HCT116 (cell line): ENCODE data around the gene SLC1A6. TPM values are rescaled to one million over a fixed set of nuclear protein-coding genes. Genes with fewer than 3 reads are reported as not detected.
"Not testable (repeated sequence)": the region's sequence is repeated elsewhere in the genome, so short reads cannot be mapped to it uniquely, and the experiment has no call there.

Experiments
- ATAC-seq: fragments of 200-7000 bp; cut with Tn5 transposase; 2 replicates; pipeline ENCODE4 v1.9.1; 2020; ENCODE audit warnings: mild to moderate bottlenecking, moderate library complexity
- BruUV-seq: library from RNA; stranded (reverse); fragments of 400-500 nt; replicated peaks from 2 replicates; lab custom pipeline; 2021; lab: Mats Ljungman, UMichigan
- CTCF ChIA-PET: fragments of 300-600 bp; sonication (Branson Sonifier 250); formaldehyde crosslinking; loops from one replicate; lab custom pipeline; 2021; ENCODE audit warnings: antibody characterized with exemption; lab: Charles Lee
- POLR2A ChIA-PET: fragments of 300-600, 350-600 bp; sonication (Branson Sonifier 250); formaldehyde crosslinking; loops from one replicate; lab custom pipeline; 2021; ENCODE audit warnings: antibody characterized with exemption; lab: Charles Lee
- RAD21 ChIA-PET, 2 experiments: fragments of 300-600 bp; sonication (Branson Sonifier 250); formaldehyde crosslinking; loops; one replicate each; lab custom pipeline; 2023; ENCODE audit warnings: low total read pairs in 2 of 2; ENCODE audit not compliant: uncharacterized antibody in 2 of 2, unreplicated experiment in 2 of 2, low non-redundant PET in 1 of 2; lab: Charles Lee
- DNase-seq: peaks from one replicate; pipeline ENCODE4 v3.0.0-alpha.2; 2010; ENCODE audit warnings: low read depth, low spot score
- H2AFZ ChIP-seq: fragments of 200-600 bp; shearing (Covaris generic), sonication (generic); 2 replicates; pipeline ENCODE4 v1.6.1; 2017; ENCODE audit warnings: low read depth, mixed run types, mixed read lengths, antibody characterized with exemption, low read length; ENCODE audit not compliant: poor library complexity, severe bottlenecking
- H3K27ac ChIP-seq: 2 replicates; pipeline ENCODE4 v1.5.1; 2012; ENCODE audit warnings: low read depth, low read length
- H3K27me3 ChIP-seq: fragments of 200-600 bp; sonication (generic); 2 replicates; pipeline ENCODE4 v1.6.1; 2016; ENCODE audit warnings: mixed run types, low read length, mixed read lengths; ENCODE audit not compliant: insufficient read depth
- H3K36me3 ChIP-seq, 2 experiments: fragments of 200-500 bp in 1 of 2; fragments of 200-600 bp in 1 of 2; sonication (Bioruptor generic) in 1 of 2; sonication (generic) in 1 of 2; 2 replicates each; pipeline versions ENCODE4 v1.5.1 to v1.6.1; 2014 to 2016; ENCODE audit warnings: low read length in 2 of 2, inconsistent platforms in 1 of 2, mixed read lengths in 1 of 2, mixed run types in 1 of 2; ENCODE audit not compliant: insufficient read depth in 2 of 2, control insufficient read depth in 1 of 2
- H3K4me1 ChIP-seq, 2 experiments: fragments of 200-600 bp in 1 of 2; sonication (generic) in 1 of 2; 2 replicates each; pipeline versions ENCODE4 v1.5.1 to v1.6.1; 2012 to 2017; ENCODE audit warnings: low read length in 2 of 2, inconsistent platforms in 1 of 2, mild to moderate bottlenecking in 1 of 2, mixed read lengths in 1 of 2, mixed run types in 1 of 2, moderate library complexity in 1 of 2; ENCODE audit not compliant: insufficient read depth in 2 of 2, control insufficient read depth in 1 of 2
- H3K4me2 ChIP-seq: fragments of 200-600 bp; sonication (generic); 2 replicates; pipeline ENCODE4 v1.6.1; 2017; ENCODE audit warnings: mixed run types, low read length, mixed read lengths
- H3K4me3 ChIP-seq, 2 experiments: fragments of 200-600 bp in 1 of 2; sonication (generic) in 1 of 2; replicated peaks in 1 of 2; 2 replicates each; pipeline ENCODE4 v1.5.1; 2011 to 2016; ENCODE audit warnings: low read length in 2 of 2, control low read depth in 1 of 2, low read depth in 1 of 2, mild to moderate bottlenecking in 1 of 2, mixed read lengths in 1 of 2, mixed run types in 1 of 2
- H3K79me2 ChIP-seq: fragments of 200-600 bp; sonication (generic); 2 replicates; pipeline ENCODE4 v1.6.1; 2017; ENCODE audit warnings: mild to moderate bottlenecking, mixed run types, low read length, moderate library complexity, mixed read lengths; ENCODE audit not compliant: insufficient read depth
- H3K9ac ChIP-seq: fragments of 200-600 bp; sonication (generic); 2 replicates; pipeline ENCODE4 v1.6.1; 2016; ENCODE audit warnings: low read length, mixed read lengths
- H3K9me2 ChIP-seq: fragments of 200-600 bp; sonication (generic), shearing (Covaris generic); 2 replicates; pipeline ENCODE4 v1.6.1; 2017; ENCODE audit warnings: mixed run types, mild to moderate bottlenecking, moderate library complexity; ENCODE audit not compliant: insufficient read depth
- H3K9me3 ChIP-seq, 2 experiments: fragments of 200-500 bp in 1 of 2; fragments of 200-600 bp in 1 of 2; sonication (Bioruptor generic) in 1 of 2; sonication (generic) in 1 of 2; 2 replicates each; pipeline ENCODE4 v1.6.1; 2014 to 2017; ENCODE audit warnings: low read length in 2 of 2, mixed read lengths in 2 of 2, inconsistent platforms in 1 of 2, low read depth in 1 of 2, mild to moderate bottlenecking in 1 of 2, mixed run types in 1 of 2, moderate library complexity in 1 of 2; ENCODE audit not compliant: control insufficient read depth in 1 of 2, insufficient read depth in 1 of 2
- H4K20me1 ChIP-seq: fragments of 200-600 bp; sonication (generic), shearing (Covaris generic); 2 replicates; pipeline ENCODE4 v1.6.1; 2017; ENCODE audit warnings: mixed run types, mild to moderate bottlenecking, moderate library complexity; ENCODE audit not compliant: insufficient read depth
- EGR1 ChIP-seq: IDR thresholded peaks from 2 replicates; pipeline ENCODE4 v1.6.1; 2012; ENCODE audit warnings: low read depth
- ELF1 ChIP-seq: IDR thresholded peaks from 2 replicates; pipeline ENCODE4 v1.6.1; 2012; ENCODE audit warnings: low read depth, borderline replicate concordance
- EZH2phosphoT487 ChIP-seq: fragments of 200-600 bp; IDR thresholded peaks from 2 replicates; pipeline ENCODE4 v1.6.1; 2018; ENCODE audit warnings: antibody characterized with exemption, borderline replicate concordance
- JUND ChIP-seq: IDR thresholded peaks from 2 replicates; pipeline ENCODE4 v1.6.1; 2012
- POLR2AphosphoS5 ChIP-seq: IDR thresholded peaks from 2 replicates; pipeline ENCODE4 v1.6.1; 2011; ENCODE audit warnings: mild to moderate bottlenecking, low read depth, low read length, moderate library complexity
- ZNF274 ChIP-seq: fragments of 200-500 bp; sonication (Bioruptor generic); IDR thresholded peaks from 2 replicates; pipeline ENCODE4 v1.6.1; 2014; ENCODE audit warnings: mild to moderate bottlenecking, low read depth, low read length, inconsistent platforms
- intact Hi-C: fragments of 100-400 bp; cut with micrococcal nuclease; formaldehyde crosslinking; loops from 2 replicates; pipeline ENCODE4 v1.10.0; 2022
- total RNA-seq: library from RNA; stranded (reverse); gene quantifications from one replicate; pipeline ENCODE4 v1.2.1, GENCODE V29; 2021; ENCODE audit not compliant: unreplicated experiment
- TF ChIP-seq, protein P1 (sequence below), 3 experiments: fragments of 200-600 bp in 1 of 3; sonication (generic) in 1 of 3; IDR thresholded peaks in 2 of 3; conservative IDR thresholded peaks in 1 of 3; 2 replicates each; pipeline ENCODE4 v1.5.1; 2012 to 2017; ENCODE audit warnings: low read depth in 2 of 3, low read length in 2 of 3, antibody characterized with exemption in 1 of 3, borderline replicate concordance in 1 of 3, control low read depth in 1 of 3, mild to moderate bottlenecking in 1 of 3, mixed read lengths in 1 of 3, mixed run types in 1 of 3, moderate library complexity in 1 of 3; ENCODE audit not compliant: insufficient read depth in 1 of 3
- TF ChIP-seq, protein P2 (sequence below): IDR thresholded peaks from 2 replicates; pipeline ENCODE4 v1.6.1; 2012; ENCODE audit warnings: low read depth
- TF ChIP-seq, protein P3 (sequence below): IDR thresholded peaks from 2 replicates; pipeline ENCODE4 v1.6.1; 2011; ENCODE audit warnings: mild to moderate bottlenecking, low read length, moderate library complexity; ENCODE audit not compliant: insufficient replicate concordance; ENCODE audit errors: extremely low read depth

SLC1A6 gene
- total RNA-seq, 1 experiment from 2014 or later: not detected

DNA sequence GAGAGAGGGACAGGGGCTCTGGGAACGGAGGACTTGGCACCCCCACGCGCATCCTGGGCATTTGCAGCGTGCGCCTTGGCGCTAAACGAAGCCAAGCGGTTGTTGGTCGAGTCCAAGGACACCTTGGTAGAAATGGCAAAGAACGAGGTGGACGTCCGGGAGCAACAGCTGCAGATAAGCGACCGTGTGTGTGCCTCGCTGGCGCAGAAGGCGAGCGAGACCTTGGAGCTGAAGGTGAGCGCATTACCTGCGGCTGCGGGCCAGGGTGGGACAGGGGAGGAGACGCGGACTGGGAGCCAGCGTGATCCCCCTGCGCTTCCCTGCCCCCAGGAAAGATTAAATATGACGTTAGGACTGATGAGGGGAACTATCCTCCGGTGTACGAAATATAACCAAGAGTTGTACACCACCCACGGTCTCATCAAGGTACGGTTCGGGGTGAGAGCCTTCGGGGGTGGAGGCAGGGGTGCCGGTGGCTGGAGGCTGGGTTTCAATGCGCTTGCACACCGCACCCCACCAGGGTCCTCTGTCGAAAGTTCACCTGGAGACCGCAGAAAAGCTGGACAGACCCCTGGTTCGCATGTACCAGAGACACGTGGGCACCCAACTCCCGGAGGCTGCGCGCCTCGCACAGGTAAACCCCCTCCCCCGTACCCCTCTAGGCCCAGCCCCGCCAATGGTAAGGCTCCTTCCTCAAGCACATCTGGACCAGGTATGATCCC, 41.8 kb upstream of the SLC1A6 start:
- CTCF ChIA-PET: no interaction called here
- H3K9me3 ChIP-seq: no peaks in the 10 kb centered on the region
- H3K4me1 ChIP-seq: no peaks in the 10 kb centered on the region
- H3K9ac ChIP-seq: no peak overlapping the region
- no peak overlapping the region for H2AFZ ChIP-seq
- ATAC-seq (no peak), DNase-seq (no peak)
- H3K9me2 ChIP-seq: no peaks in the 10 kb centered on the region
- H3K27ac ChIP-seq: no peak overlapping the region
- TF ChIP-seq POLR2AphosphoS5 (no peak), EGR1 (no peak), JUND (no peak), ZNF274 (no peak), EZH2phosphoT487 (no peak), ELF1 (no peak)
- TF ChIP-seq, protein P1, sequence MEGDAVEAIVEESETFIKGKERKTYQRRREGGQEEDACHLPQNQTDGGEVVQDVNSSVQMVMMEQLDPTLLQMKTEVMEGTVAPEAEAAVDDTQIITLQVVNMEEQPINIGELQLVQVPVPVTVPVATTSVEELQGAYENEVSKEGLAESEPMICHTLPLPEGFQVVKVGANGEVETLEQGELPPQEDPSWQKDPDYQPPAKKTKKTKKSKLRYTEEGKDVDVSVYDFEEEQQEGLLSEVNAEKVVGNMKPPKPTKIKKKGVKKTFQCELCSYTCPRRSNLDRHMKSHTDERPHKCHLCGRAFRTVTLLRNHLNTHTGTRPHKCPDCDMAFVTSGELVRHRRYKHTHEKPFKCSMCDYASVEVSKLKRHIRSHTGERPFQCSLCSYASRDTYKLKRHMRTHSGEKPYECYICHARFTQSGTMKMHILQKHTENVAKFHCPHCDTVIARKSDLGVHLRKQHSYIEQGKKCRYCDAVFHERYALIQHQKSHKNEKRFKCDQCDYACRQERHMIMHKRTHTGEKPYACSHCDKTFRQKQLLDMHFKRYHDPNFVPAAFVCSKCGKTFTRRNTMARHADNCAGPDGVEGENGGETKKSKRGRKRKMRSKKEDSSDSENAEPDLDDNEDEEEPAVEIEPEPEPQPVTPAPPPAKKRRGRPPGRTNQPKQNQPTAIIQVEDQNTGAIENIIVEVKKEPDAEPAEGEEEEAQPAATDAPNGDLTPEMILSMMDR (IDR thresholded peaks at IDR 0.05 in 2 of 3, conservative IDR thresholded peaks at IDR 0.05 in 1 of 3; ENCODE audit: borderline replicate concordance in 1 of 3, insufficient read depth in 1 of 3, low read depth in 2 of 3, low read length in 2 of 3): no peak
- TF ChIP-seq, protein P2, sequence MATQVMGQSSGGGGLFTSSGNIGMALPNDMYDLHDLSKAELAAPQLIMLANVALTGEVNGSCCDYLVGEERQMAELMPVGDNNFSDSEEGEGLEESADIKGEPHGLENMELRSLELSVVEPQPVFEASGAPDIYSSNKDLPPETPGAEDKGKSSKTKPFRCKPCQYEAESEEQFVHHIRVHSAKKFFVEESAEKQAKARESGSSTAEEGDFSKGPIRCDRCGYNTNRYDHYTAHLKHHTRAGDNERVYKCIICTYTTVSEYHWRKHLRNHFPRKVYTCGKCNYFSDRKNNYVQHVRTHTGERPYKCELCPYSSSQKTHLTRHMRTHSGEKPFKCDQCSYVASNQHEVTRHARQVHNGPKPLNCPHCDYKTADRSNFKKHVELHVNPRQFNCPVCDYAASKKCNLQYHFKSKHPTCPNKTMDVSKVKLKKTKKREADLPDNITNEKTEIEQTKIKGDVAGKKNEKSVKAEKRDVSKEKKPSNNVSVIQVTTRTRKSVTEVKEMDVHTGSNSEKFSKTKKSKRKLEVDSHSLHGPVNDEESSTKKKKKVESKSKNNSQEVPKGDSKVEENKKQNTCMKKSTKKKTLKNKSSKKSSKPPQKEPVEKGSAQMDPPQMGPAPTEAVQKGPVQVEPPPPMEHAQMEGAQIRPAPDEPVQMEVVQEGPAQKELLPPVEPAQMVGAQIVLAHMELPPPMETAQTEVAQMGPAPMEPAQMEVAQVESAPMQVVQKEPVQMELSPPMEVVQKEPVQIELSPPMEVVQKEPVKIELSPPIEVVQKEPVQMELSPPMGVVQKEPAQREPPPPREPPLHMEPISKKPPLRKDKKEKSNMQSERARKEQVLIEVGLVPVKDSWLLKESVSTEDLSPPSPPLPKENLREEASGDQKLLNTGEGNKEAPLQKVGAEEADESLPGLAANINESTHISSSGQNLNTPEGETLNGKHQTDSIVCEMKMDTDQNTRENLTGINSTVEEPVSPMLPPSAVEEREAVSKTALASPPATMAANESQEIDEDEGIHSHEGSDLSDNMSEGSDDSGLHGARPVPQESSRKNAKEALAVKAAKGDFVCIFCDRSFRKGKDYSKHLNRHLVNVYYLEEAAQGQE: no peak
- TF ChIP-seq, protein P3, sequence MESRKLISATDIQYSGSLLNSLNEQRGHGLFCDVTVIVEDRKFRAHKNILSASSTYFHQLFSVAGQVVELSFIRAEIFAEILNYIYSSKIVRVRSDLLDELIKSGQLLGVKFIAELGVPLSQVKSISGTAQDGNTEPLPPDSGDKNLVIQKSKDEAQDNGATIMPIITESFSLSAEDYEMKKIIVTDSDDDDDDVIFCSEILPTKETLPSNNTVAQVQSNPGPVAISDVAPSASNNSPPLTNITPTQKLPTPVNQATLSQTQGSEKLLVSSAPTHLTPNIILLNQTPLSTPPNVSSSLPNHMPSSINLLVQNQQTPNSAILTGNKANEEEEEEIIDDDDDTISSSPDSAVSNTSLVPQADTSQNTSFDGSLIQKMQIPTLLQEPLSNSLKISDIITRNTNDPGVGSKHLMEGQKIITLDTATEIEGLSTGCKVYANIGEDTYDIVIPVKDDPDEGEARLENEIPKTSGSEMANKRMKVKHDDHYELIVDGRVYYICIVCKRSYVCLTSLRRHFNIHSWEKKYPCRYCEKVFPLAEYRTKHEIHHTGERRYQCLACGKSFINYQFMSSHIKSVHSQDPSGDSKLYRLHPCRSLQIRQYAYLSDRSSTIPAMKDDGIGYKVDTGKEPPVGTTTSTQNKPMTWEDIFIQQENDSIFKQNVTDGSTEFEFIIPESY: no peak
- BruUV-seq: no TSS peak
- H3K27me3 ChIP-seq: no peaks in the 10 kb centered on the region
- no peaks in the 10 kb centered on the region for H3K79me2 ChIP-seq
- H4K20me1 ChIP-seq: no peaks in the 10 kb centered on the region
- POLR2A ChIA-PET: no interaction called here
- no peaks in the 10 kb centered on the region for H3K36me3 ChIP-seq
- H3K4me2 ChIP-seq: no peak overlapping the region
- no peak overlapping the region for H3K4me3 ChIP-seq
- RAD21 ChIA-PET: no interaction called here
- intact Hi-C loops: no loop called here

DNA sequence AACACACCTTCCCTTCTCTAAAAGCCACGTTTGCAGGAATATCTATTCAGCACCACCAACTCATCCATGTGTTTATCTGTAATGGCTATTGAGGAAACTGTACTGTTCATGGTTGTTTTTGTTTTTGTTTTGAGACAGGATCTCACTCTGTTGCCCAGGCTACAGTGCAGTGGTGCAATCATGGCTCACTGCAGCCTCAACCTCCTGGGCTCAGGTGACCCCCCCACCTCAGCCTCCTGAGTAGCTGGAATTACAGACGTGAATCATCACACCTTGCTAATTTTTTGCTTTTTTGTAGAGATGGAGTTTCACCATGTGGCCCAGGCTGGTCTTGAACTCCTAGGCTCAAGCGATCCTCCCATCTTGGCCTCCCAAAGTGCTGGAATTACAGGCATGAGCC, 39.2 kb upstream of the SLC1A6 start:
- H3K9me2 ChIP-seq, H4K20me1 ChIP-seq, H3K4me3 ChIP-seq, H3K4me2 ChIP-seq, H3K27ac ChIP-seq, BruUV-seq, intact Hi-C loops, H3K9ac ChIP-seq, H3K79me2 ChIP-seq, H2AFZ ChIP-seq, H3K27me3 ChIP-seq, H3K4me1 ChIP-seq, RAD21 ChIA-PET, H3K36me3 ChIP-seq, H3K9me3 ChIP-seq, DNase-seq, ATAC-seq, CTCF ChIA-PET, POLR2A ChIA-PET: not testable (repeated sequence)
